HFF-Myc (cell line): Measurements from ENCODE around the gene HMGXB3.

Source experiments
- DNase-seq: peaks from one replicate; pipeline ENCODE4 v3.0.0-alpha.2; 2011; ENCODE audit warnings: low read depth; ENCODE audit errors: extremely low read depth
- H3K4me3 ChIP-seq: replicated peaks from 2 replicates; pipeline ENCODE4 v1.5.1; 2011; ENCODE audit warnings: low read depth, mild to moderate bottlenecking, control low read depth, low read length
- CTCF ChIP-seq: IDR thresholded peaks from 2 replicates; pipeline ENCODE4 v1.5.1; 2012; ENCODE audit warnings: mild to moderate bottlenecking, low read depth, low read length, control low read depth; ENCODE audit errors: missing control alignments

Gene HMGXB3

DNA sequence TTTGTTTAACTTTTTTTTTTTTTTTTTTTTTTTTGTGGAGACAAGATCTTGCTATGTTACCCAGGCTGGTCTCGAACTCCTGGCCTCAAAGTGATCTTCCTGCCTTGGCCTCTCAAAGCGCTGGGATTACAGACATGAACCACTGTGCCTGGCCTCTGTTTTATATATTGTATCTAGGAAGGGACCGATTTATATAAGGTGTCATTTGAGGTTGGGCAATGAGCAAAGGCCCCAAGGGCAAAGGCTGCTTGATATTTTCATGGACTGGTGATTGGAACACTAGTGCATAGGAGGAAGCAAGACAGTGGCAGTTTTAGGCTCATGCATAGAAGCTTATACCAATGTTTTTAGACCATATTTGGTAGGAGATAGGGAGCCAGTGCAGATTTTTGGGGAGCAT is 36.8 kb upstream of the HMGXB3 start:
- no peak for TF ChIP-seq CTCF
- no peak for DNase-seq
- H3K4me3 ChIP-seq = no peak overlapping the region

DNA sequence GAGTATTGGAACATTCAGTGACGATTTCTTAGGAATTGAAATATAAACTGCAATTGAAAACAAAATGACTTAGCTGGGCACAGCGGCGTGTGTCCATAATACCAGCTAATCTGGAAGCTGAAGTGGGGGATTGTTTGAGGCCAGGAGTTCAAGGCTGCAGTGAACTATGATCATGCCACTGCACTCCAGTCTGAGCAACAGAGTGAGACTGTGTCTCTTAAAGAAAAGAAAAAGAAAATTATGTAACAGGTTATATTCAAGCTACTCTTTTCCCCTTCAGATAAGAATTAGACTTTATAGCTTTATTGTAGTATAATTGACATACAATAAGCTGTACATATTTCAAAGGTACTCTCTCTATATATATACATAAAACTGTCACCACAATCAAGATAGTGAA is 33.6 kb upstream of the HMGXB3 start:
- TF ChIP-seq CTCF = no peak
- H3K4me3 ChIP-seq = no peak overlapping the region
- no peak for DNase-seq

DNA sequence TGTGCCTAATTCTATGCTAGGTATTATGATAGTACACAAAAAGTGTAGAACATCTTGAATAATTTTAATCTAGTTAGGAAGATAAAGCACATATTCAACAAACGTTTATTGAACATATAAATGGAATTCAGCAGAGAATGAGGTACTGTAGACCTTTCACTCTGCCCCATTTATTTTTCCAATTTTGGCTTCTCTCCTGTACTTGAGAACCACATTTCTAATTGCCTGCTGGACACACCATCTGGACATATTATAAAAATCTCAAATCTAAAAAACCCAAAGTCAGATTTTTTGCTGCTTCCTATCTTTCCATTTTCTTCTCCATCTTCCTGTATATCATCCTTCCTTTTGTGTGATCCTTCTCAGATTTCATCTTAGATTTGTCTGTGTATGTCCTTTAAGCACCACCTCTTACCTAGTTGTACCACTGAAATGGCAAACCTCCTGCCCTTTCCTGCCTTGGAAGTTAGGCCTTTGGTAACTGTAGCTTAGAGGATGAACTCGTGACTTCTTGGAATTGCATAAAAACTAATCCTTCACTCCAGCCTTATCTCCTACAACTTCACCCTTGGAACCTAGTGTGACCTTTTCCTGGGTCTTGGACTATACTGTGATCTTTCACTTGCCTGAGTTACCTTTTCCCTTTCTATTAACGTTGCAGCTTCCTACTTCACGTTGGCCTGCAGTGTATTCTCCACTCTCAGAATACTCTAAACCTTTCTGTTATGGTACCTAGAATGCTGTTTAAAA is 31.2 kb upstream of the HMGXB3 start:
- no peak overlapping the region for H3K4me3 ChIP-seq
- TF ChIP-seq CTCF = no peak
- DNase-seq = no peak

GRCh38 chr5:149975409-149975808 is 25.1 kb upstream of the HMGXB3 start:
- no peak overlapping the region for H3K4me3 ChIP-seq
- no peak for DNase-seq
- no peak for TF ChIP-seq CTCF

DNA sequence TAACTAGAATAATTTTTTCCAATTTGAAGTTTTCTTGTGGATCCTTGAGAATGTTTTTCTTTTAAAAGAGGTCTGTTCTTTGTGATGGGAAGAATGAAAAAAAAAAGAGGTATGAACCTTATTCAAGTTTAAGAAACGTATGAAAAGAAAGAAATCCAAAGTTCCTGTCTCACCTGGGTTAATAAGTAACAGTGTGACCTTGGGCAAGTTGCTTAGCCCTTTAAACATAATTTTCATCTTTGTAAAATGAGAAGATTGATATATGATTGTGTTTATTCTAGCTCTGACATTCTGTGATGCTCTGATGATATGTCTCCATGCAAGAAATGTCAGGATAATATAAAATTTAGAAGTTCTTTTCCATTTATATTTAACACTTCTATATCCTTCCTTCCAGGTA is 20.6 kb upstream of the HMGXB3 start:
- DNase-seq = no peak
- TF ChIP-seq CTCF = no peak
- H3K4me3 ChIP-seq = no peak overlapping the region

GRCh38 chr5:149981206-149981605 is 19.3 kb upstream of the HMGXB3 start:
- TF ChIP-seq CTCF = no peak
- H3K4me3 ChIP-seq = no peak overlapping the region
- DNase-seq = no peak

DNA sequence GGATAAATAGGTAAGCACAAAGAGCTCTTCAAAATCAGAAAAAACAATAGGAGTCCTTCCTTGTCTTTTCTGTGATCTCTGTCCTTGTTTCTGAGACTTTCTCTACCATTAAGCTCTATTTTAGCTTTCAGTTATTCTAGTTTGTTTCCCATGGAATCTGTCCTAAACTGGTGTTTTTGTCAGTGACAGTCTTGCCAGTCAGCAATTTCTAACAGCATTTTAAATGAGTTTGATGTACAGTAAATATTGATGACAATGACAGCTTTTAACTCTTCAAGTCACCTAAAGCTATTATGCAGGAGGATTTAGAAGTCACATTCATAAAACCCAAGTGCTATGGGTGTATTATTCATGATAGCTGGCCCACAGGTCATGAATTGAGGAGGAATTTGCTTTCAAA is 18.0 kb upstream of the HMGXB3 start:
- no peak for DNase-seq
- no peak for TF ChIP-seq CTCF
- H3K4me3 ChIP-seq = no peak overlapping the region
